GM12801 (cell line): ENCODE results near the gene LMTK3.

Source experiments
- TF ChIP-seq, protein P1 (sequence below): IDR thresholded peaks from one replicate; pipeline ENCODE4 v1.5.1; 2011; ENCODE audit warnings: control low read depth; ENCODE audit not compliant: insufficient read length; ENCODE audit errors: extremely low read depth

Gene LMTK3

DNA sequence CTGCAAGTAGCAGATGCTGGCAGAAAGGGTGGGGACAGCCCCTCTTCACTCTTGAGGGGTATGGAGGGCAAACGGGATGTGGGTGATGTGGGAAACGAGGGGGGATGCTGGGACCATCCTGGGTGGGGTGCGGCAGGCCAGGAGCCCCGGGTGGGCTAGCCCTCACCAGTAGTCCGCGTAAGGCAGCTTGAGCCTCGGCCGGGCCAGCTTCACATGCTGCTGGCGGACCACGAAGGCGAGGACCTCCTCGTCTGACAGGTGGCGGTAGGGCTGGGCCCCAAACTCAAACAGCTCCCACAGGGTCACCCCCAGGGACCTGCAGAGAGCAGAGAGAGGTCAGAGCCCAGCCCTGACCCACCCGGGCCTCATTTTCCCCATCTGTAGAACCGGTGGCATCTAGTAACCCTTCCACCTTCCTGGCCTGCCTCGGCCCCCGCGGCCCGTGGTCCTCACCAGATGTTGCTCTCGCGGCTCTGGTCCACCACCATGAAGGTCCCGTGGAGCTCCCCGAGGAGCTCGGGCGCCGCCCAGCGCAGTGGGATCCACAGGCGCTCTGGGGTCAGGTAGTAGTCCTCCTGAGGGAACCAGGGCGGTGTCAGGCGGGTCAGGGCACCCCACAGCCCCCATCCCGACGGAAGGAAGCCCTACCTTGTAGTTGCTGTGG is 10.7 kb downstream of the LMTK3 start:
- TF ChIP-seq, protein P1, sequence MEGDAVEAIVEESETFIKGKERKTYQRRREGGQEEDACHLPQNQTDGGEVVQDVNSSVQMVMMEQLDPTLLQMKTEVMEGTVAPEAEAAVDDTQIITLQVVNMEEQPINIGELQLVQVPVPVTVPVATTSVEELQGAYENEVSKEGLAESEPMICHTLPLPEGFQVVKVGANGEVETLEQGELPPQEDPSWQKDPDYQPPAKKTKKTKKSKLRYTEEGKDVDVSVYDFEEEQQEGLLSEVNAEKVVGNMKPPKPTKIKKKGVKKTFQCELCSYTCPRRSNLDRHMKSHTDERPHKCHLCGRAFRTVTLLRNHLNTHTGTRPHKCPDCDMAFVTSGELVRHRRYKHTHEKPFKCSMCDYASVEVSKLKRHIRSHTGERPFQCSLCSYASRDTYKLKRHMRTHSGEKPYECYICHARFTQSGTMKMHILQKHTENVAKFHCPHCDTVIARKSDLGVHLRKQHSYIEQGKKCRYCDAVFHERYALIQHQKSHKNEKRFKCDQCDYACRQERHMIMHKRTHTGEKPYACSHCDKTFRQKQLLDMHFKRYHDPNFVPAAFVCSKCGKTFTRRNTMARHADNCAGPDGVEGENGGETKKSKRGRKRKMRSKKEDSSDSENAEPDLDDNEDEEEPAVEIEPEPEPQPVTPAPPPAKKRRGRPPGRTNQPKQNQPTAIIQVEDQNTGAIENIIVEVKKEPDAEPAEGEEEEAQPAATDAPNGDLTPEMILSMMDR: no peak

DNA sequence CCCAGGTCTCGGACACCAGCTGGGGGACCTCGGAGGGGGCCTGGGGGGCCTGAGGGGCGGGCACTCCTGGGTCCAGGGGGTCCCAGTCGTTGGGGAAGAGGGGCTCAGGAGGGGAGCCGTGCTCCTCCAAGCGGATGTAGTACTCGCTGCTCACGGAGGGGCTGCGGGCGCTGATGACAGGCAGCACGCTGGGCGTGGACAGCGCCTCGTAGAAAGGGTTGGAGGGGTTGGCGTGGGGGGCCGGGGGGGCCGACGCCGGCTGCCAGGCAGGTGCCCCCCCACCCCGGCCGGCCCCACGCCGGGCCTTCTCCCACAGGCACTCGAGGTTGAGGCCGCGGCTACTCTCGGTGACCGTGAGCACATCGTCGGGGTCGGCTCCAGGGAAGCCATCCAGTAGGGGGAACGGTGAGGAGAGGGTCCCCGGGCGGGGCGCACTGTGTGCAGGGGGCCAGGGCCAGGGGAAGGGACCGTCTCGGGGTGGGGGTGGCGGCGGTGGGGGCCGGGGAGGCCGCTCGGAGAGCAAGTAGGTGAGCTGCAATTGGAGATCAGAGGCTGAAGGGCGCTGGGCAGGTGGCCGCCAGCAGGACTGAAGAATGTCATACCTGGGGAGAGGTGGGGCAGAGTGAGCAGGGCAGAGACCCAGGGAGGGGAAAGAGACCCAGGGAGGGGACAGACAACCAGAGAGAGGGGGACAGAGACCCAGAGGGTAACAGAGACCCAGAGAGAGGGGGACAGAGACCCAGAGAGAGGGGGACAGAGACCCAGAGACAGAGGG is 12.1 kb downstream of the LMTK3 start:
- TF ChIP-seq, protein P1: no peak

DNA sequence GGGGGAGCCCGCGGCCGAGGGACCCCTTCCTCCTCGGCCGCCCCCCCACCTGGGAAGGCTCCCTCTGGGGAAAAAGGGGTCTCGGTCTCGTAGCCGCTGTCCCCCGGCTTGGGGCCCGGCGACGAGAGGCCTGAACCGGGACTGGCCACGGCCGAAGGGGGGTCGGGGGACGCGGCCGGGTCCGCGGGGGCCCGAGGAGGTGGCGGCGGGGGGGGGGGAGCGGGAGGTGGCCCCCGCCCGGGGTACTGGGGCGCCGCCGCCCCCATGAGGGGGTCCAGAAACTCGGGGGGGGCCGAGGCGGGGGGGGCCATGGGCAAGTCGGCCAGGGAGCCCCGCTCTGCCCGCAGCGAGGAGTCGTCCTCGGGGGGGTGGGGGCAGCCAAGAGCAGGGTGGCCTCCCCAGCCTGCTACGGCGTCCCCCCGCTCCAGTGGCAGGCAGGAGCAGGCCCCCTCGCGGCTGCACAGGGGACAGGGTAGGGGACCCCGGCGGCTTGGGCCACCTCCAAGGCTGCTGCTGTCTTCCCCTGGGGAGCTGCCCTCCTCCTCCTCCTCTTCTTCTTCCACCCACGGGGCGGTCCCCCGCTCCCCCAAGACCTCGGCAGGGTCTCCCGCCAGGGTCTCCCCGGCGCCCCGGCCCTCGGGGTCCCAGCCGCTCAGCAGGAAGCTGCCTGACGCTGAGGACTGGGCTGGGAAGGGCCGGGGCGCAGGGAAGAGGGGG is 12.9 kb downstream of the LMTK3 start:
- TF ChIP-seq, protein P1: no peak

DNA sequence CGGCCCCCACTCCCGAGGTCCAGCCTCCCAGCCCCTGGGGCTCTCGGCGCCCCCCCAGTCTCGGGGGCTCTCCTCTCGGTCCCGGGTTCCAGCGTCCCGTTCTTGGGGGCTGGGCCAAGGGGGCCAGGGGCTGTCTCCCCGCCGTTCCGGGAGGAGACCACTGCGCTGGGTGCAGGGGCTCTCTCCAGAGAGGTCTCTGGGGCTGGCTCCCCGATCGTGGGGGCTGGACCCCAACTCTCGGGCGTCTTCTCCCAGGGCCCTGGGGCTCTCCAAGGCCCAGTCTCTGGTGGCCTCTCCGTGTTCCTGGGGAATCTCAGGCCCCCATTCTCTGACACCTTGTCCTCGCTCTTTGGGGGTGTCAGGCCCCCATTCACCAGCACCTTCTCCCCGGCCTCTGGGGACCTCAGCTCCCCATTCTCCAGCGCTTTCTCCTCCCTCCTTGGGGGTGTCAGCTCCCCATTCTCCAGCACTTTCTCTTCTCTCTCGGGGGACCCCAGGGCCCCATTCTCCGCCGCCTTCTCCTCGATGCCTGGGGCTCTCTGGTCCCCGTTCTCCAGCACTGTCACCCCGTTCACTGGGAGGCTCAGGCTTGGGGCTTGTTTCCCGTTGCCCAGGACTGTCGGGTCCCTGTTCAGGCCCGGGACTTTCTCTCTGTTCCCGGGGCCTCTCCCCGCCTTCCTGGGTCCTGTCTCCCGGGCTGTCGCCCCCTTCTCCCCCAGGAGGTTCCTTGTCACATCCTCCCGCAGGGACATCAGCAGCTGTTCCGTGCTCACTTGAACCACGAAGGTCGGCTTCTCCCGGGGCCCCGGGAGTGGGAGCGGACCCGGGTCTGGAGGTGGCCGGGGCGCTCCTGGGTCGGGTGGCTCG is 13.7 kb downstream of the LMTK3 start:
- TF ChIP-seq, protein P1: no peak

DNA sequence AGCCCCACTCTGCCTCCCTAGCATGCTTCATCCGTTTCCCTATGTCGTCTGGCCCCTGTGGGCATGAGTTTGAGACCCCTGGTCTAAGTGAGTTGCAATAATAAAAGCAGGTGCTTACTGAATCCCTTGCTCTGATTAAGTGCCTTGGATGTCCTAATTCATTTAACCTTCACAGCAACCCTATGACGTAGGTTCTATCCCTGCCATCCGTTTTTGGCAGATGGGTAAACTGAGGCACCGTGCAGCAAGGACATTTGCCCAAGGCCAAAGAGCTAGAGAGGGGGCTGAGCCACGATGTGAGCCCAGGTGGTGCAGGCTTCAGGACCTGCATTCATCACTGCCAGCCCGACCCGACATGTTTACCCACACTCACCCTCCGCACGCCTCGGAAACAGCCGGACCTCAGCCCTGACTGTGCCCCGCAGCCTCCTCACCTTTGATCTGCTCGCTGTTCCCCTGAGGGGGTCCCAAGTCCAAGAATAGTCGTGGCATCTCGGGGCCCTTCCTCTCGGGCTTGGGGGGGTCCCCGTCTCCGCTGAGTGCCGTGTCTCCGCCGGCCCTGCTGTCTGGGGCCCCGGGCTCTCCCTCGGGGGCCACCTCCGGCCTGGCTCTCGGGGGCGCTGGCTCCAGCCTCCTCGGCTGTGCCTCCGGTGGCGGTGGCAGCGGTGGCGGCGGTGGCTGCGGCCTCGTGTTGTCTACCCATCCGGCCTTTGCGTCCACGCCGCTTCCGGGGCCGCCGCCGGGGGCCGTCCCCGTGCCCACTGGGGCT is 14.5 kb downstream of the LMTK3 start:
- TF ChIP-seq, protein P1: no peak

DNA sequence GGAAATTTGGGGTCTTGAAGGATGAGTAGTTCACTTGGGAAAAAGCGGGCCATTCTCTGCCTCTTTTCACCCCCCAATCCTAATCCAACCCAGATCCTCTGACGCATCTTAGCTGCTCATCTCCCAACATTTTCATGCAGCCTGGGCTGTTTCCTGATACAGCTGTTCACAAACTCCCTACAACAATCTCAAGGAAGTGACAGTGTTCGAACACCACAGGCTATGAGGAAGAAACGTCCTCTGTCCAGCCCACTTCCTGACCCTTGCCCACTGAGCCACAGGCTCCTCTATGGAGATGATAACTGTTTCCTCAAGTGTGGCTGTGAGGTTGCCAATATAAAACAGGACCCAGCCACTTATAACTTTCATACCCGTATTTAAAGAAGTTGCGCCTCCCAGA is 16.2 kb downstream of the LMTK3 start:
- TF ChIP-seq, protein P1: no peak
